ENCODE data around the gene CEP70.
"Not testable (repeated sequence)": the region's sequence is repeated elsewhere in the genome, so short reads cannot be mapped to it uniquely, and the experiment has no call there.

Gene CEP70

GRCh38 chr3:138470687-138471086 lies 123.4 kb downstream of the CEP70 start:
- no peak for DNase-seq (ENCODE audit: low read depth in 3 of 3, low spot score in 1 of 3)

- no peak for DNase-seq (ENCODE audit: low read depth in 3 of 3, low spot score in 1 of 3)
Measured at GRCh38 chr3:138469874-138470273, 124.2 kb downstream of the CEP70 start.

GRCh38 chr3:138468886-138469285 lies 125.2 kb downstream of the CEP70 start:
- DNase-seq (ENCODE audit: low read depth in 3 of 3, low spot score in 1 of 3) = no peak

- no peak for DNase-seq (ENCODE audit: low read depth in 3 of 3, low spot score in 1 of 3)
Measured at GRCh38 chr3:138468451-138468850, 125.6 kb downstream of the CEP70 start.

- DNase-seq (ENCODE audit: low read depth in 3 of 3, low spot score in 1 of 3) = no peak
Measured at GRCh38 chr3:138467931-138468330, 126.1 kb downstream of the CEP70 start.

- no peak for DNase-seq (ENCODE audit: low read depth in 3 of 3, low spot score in 1 of 3)
Measured at GRCh38 chr3:138465925-138466324, 128.1 kb downstream of the CEP70 start.

- DNase-seq (ENCODE audit: low read depth in 3 of 3, low spot score in 1 of 3) = no peak
Measured at GRCh38 chr3:138465451-138465850, 128.6 kb downstream of the CEP70 start.

GRCh38 chr3:138464491-138464860 lies 129.6 kb downstream of the CEP70 start:
- DNase-seq (ENCODE audit: low read depth in 3 of 3, low spot score in 1 of 3) = no peak

- DNase-seq (ENCODE audit: low read depth in 3 of 3, low spot score in 1 of 3) = no peak
Measured at GRCh38 chr3:138463724-138464490, 130.2 kb downstream of the CEP70 start.

- no peak for DNase-seq (ENCODE audit: low read depth in 3 of 3, low spot score in 1 of 3)
Measured at GRCh38 chr3:138461896-138462295, 132.2 kb downstream of the CEP70 start.

- DNase-seq (ENCODE audit: low read depth in 3 of 3, low spot score in 1 of 3) = no peak
Measured at GRCh38 chr3:138461246-138461645, 132.8 kb downstream of the CEP70 start.

- no peak for DNase-seq (ENCODE audit: low read depth in 3 of 3, low spot score in 1 of 3)
Measured at GRCh38 chr3:138460536-138461205, 133.4 kb downstream of the CEP70 start.

GRCh38 chr3:138459619-138460535 lies 134.2 kb downstream of the CEP70 start:
- DNase-seq (ENCODE audit: low read depth in 3 of 3, low spot score in 1 of 3) = no peak

GRCh38 chr3:138458774-138459499 lies 135.1 kb downstream of the CEP70 start:
- no peak for DNase-seq (ENCODE audit: low read depth in 3 of 3, low spot score in 1 of 3)

- no peak for DNase-seq (ENCODE audit: low read depth in 3 of 3, low spot score in 1 of 3)
Measured at GRCh38 chr3:138457863-138458735, 136.0 kb downstream of the CEP70 start.

- no peak for DNase-seq (ENCODE audit: low read depth in 3 of 3, low spot score in 1 of 3)
Measured at GRCh38 chr3:138456961-138457862, 136.8 kb downstream of the CEP70 start.

GRCh38 chr3:138455801-138456716 lies 138.0 kb downstream of the CEP70 start:
- no peak for DNase-seq (ENCODE audit: low read depth in 3 of 3, low spot score in 1 of 3)

- DNase-seq (ENCODE audit: low read depth in 3 of 3, low spot score in 1 of 3) = not testable (repeated sequence)
Measured at GRCh38 chr3:138453940-138454339, 140.1 kb downstream of the CEP70 start.

Data from stimulated activated CD4-positive, alpha-beta T cell treated with anti-CD3 and anti-CD28 coated beads, TNF-alpha, amount 100 ng/mL, for 1 hour (primary cell).